GM18868 (cell line): ENCODE measurements around the gene PPP1R2C.

Experiments
- ATAC-seq: cut with Tn5 transposase; IDR thresholded peaks from one replicate; pipeline ENCODE4 v1.9.1; 2021; ENCODE audit warnings: mild to moderate bottlenecking, moderate library complexity; ENCODE audit not compliant: unreplicated experiment

The PPP1R2C gene

GRCh38 chrX:42778096-42778495 lies at the start of gene PPP1R2C:
Gene PPP1R2C, minus strand, starts transcription at chrX:42778163. Its CDS starts 84 bp downstream, at chrX:42778079.
- ATAC-seq, result no peak

DNA sequence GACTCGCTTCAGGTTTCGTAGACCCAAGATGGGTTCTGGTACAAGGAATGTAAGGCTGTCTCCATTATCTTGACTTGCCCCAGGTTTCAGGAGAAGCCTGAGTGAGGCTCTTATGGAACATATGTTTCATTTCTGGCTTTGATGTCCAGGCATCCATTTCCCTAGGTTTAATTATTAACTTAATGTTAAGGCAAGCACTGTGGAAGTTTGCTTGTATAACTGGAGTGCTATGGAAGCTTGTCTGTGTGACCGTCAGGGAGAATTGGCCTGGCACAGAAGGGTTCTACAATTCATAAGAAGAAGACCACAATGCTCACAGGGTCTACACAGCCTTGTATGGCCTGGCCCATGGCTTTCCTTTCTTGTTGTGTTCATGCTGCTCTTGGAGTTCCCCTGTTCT lies 47.2 kb upstream of the PPP1R2C start:
- ATAC-seq, result no peak

- ATAC-seq, result no peak
Measured at GRCh38 chrX:42824541-42824940, 46.6 kb upstream of the PPP1R2C start.

- ATAC-seq, result no peak
Measured at GRCh38 chrX:42823443-42823842, 45.5 kb upstream of the PPP1R2C start.

DNA sequence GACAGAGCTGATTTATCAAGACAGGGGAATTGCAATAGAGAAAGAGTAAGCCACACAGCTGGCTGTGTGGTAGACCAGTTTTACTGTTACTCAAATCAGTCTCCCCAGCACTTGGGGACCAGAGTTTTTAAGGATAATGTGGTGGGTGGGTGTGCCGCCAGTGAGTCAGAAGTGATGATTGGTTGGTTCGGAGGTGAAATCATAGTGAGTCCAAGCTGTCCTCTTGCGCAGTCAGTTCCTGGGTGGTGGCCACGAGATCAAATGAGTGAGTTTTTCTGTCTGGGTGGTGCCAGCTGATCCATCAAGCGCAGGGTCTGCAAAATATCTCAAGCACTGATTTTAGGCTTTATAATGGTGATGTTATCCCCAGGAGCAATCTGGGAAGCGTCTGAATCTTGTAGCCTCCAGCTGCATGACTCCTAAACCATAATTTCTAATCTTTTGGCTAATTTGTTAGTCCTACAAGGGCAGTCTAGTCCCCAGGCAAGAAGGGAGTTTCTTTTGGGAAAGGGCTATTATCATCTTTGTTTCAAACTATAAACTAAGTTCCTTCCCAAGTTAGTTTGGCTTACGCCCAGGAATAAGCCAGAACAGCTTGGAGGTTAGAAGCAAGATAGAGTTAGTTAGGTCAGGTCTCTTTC lies 44.0 kb upstream of the PPP1R2C start:
- no peak for ATAC-seq

GRCh38 chrX:42818151-42818921 lies 40.4 kb upstream of the PPP1R2C start:
- ATAC-seq, result no peak

- ATAC-seq, result no peak
Measured at GRCh38 chrX:42809569-42809968, 31.6 kb upstream of the PPP1R2C start.

GRCh38 chrX:42807393-42807792 lies 29.4 kb upstream of the PPP1R2C start:
- no peak for ATAC-seq

GRCh38 chrX:42804524-42804923 lies 26.6 kb upstream of the PPP1R2C start:
- no peak for ATAC-seq

DNA sequence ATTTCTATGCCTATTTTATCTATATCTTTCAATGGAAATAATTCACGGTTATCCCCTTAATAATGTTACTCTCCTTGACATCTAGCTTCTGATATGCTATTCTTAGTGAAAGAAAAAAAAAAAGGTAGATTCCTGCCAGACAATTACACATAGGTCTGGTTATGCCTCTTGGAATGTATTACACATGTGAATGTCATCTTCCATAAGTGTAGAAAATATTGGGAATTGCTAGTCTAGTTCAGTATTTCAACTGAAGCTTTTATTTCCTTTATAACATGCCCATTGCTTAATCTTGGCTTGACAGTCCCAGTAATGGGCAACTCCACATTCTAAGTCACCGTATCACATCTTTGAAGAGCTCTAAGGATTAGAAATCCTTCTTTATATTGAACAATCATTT lies 25.4 kb upstream of the PPP1R2C start:
- ATAC-seq, result no peak

DNA sequence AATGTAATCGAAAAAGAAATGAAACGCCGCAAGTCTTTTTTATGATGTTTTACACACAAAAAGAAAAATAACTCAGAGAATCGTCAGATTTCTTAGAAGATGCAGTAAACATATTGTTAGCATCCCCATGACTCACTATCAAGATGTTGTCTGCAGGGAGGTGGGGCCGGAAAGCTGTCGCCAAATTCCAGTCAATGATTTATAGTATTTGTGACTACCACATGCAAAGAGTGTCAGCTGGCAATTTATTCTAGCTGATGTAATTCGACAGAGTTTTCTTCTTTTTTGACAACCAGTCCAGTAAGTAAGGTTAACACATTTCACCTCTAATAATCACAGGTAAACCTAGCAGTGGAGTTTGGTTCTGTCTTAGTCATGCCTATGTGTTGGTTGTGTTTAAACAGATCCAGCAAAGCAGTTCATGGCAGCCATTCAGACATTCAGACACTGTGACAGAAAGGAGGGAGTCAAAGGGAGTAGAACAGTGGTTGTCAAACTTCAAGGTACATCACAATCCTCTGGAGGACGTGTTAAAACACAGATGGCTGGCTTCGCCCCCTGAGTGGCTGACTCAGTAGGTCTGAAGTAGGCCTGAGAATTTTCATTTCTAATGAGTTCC lies 19.8 kb upstream of the PPP1R2C start:
- no peak for ATAC-seq

- ATAC-seq, result no peak
Measured at GRCh38 chrX:42783451-42783850, 5.5 kb upstream of the PPP1R2C start.

- ATAC-seq, result no peak
Measured at GRCh38 chrX:42776195-42776594, 1.8 kb downstream of the PPP1R2C start.

GRCh38 chrX:42772874-42773273 lies 5.1 kb downstream of the PPP1R2C start:
- ATAC-seq, result no peak

GRCh38 chrX:42771506-42772335 lies 6.2 kb downstream of the PPP1R2C start:
- ATAC-seq, result no peak

DNA sequence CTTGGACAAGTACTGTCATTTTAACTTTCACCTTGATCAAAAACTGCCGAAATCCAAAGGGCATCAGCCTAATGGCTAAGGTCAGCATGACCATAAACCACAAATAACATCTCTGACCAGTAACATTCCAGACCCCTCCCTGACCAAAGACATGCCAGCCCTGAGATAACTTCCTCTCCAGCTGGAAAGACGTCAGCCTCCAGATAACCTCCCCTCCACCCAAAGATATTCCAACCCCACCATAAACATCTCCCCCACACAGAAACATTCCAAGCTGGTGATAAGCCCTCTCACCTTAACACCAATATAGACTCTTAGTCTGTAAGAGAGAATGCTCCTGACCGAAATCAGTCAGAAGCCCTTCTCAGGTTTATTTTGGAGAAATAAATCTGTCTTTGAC lies 7.4 kb downstream of the PPP1R2C start:
- no peak for ATAC-seq

GRCh38 chrX:42759881-42760280 lies 18.1 kb downstream of the PPP1R2C start:
- no peak for ATAC-seq

- ATAC-seq, result no peak
Measured at GRCh38 chrX:42755815-42756214, 22.1 kb downstream of the PPP1R2C start.

- ATAC-seq, result no peak
Measured at GRCh38 chrX:42754603-42755002, 23.4 kb downstream of the PPP1R2C start.

GRCh38 chrX:42754115-42754514 lies 23.8 kb downstream of the PPP1R2C start:
- ATAC-seq, result no peak

- ATAC-seq, result no peak
Measured at GRCh38 chrX:42752730-42753129, 25.2 kb downstream of the PPP1R2C start.
